Common myeloid progenitor, CD34-positive (primary cell): ENCODE measurements around the gene IMP4.

ENCODE experiments used
- CTCF ChIA-PET: fragments of 350-600 bp; sonication (Branson Sonifier 250); formaldehyde crosslinking; loops from one replicate; lab custom pipeline; 2021; ENCODE audit warnings: antibody characterized with exemption; lab: Charles Lee
- POLR2A ChIA-PET: fragments of 350-600 bp; sonication (Branson Sonifier 250); formaldehyde crosslinking; loops from one replicate; lab custom pipeline; 2021; ENCODE audit warnings: antibody characterized with exemption; lab: Charles Lee
- DNase-seq, 3 donors: peaks; one replicate each; pipeline versions ENCODE4 v3.0.0 to v3.0.0-alpha.2; 2013
- H3K27ac ChIP-seq, 2 experiments: 1 replicate in 1 of 2; 2 replicates in 1 of 2; pipeline ENCODE4 v1.7.0; 2013; ENCODE audit warnings: inconsistent platforms in 2 of 2, low read length in 2 of 2, mild to moderate bottlenecking in 2 of 2, low read depth in 1 of 2, moderate library complexity in 1 of 2; ENCODE audit not compliant: severe bottlenecking in 2 of 2, insufficient read depth in 1 of 2, poor library complexity in 1 of 2
- H3K27me3 ChIP-seq, 5 experiments: replicated peaks in 2 of 5; 1 replicate in 3 of 5; 2 replicates in 2 of 5; pipeline versions ENCODE4 v1.6.1 to v1.7.0; 2013; ENCODE audit warnings: low read length in 4 of 5, mild to moderate bottlenecking in 2 of 5, moderate library complexity in 2 of 5, inconsistent platforms in 1 of 5; ENCODE audit not compliant: insufficient read depth in 5 of 5, control insufficient read depth in 4 of 5
- H3K36me3 ChIP-seq, 4 experiments: 1 replicate in 2 of 4; 2 replicates in 2 of 4; pipeline versions ENCODE4 v1.6.1 to v1.7.0; 2013; ENCODE audit warnings: low read length in 3 of 4, control low read depth in 1 of 4, mild to moderate bottlenecking in 1 of 4; ENCODE audit not compliant: control insufficient read depth in 4 of 4, insufficient read depth in 4 of 4
- H3K4me1 ChIP-seq, 4 experiments: 1 replicate in 3 of 4; 2 replicates in 1 of 4; pipeline versions ENCODE4 v1.6.1 to v1.7.1; 2013; ENCODE audit warnings: low read length in 3 of 4, mild to moderate bottlenecking in 3 of 4, control low read depth in 1 of 4, inconsistent platforms in 1 of 4, moderate library complexity in 1 of 4; ENCODE audit not compliant: control insufficient read depth in 4 of 4, insufficient read depth in 4 of 4; ENCODE audit errors: control extremely low read depth in 1 of 4
- H3K4me3 ChIP-seq, 7 experiments: 1 replicate in 4 of 7; 2 replicates in 3 of 7; pipeline versions ENCODE4 v1.5.1 to v1.7.0; 2013; ENCODE audit warnings: mild to moderate bottlenecking in 7 of 7, low read length in 6 of 7, moderate library complexity in 6 of 7, inconsistent platforms in 2 of 7, low read depth in 2 of 7, control low read depth in 1 of 7; ENCODE audit not compliant: insufficient read depth in 4 of 7, control insufficient read depth in 1 of 7; ENCODE audit errors: extremely low read depth in 1 of 7
- H3K9me3 ChIP-seq, 5 experiments: 1 replicate in 4 of 5; 2 replicates in 1 of 5; pipeline versions ENCODE4 v1.6.1 to v1.7.1; 2013; ENCODE audit warnings: low read length in 4 of 5, mild to moderate bottlenecking in 2 of 5, inconsistent platforms in 1 of 5, low read depth in 1 of 5, moderate library complexity in 1 of 5; ENCODE audit not compliant: control insufficient read depth in 4 of 5, insufficient read depth in 2 of 5; ENCODE audit errors: control extremely low read depth in 1 of 5
- WGBS: methylation state at CpG from one replicate; pipeline ENCODE4 v1.1.5; 2013; ENCODE audit not compliant: insufficient coverage; 5-methylcytosine and 5-hydroxymethylcytosine counted together

Gene IMP4

GRCh38 chr2:130342020-130342532, 621 bp upstream of the IMP4 start:
- H3K36me3 ChIP-seq: peaks cover 10 to 47% (median 40%) of the 10 kb centered on the region in 4 experiments
- ChIA-PET POLR2A (interaction anchor here (0.7 to 1.4 kb wide), 3 partner anchors 9 to 192 kb away, joined by 3 to 6 read pairs (median 4); partner anchors contain the start of genes MZT2B and SMPD4), CTCF (interaction anchor here (0.9 to 2.6 kb wide), 6 partner anchors 8 to 48 kb away, joined by 3 to 11 read pairs (median 6); no protein-coding TSS in a partner anchor)
- H3K27me3 ChIP-seq: no peaks in the 10 kb centered on the region
- peak; percentile 89 to 95 (median 94) for DNase-seq
- 0% methylated on average over 24 of the region's 24 CpGs for WGBS
- peak overlapping the region; percentile 72 to 90 for H3K27ac ChIP-seq
- no peaks in the 10 kb centered on the region for H3K9me3 ChIP-seq
- peak overlapping the region; percentile 83 to 97 (median 93) for H3K4me3 ChIP-seq
- peaks cover 2 to 23% (median 12%) of the 10 kb centered on the region in 4 experiments for H3K4me1 ChIP-seq

GRCh38 chr2:130344578-130344977, 1.9 kb downstream of the IMP4 start:
- ChIA-PET CTCF (interaction anchor here (1.2 to 1.6 kb wide), 2 partner anchors 11 to 29 kb away, joined by 3 to 4 read pairs; no protein-coding TSS in a partner anchor), POLR2A (no interaction called here)
- H3K4me1 ChIP-seq: peaks cover 2 to 18% (median 11%) of the 10 kb centered on the region in 4 experiments

GRCh38 chr2:130345091-130345490, 2.4 kb downstream of the IMP4 start:
- ChIA-PET CTCF (interaction anchor here (1.6 kb wide), 1 partner anchor 11 kb away, joined by 4 read pairs; no protein-coding TSS in a partner anchor), POLR2A (no interaction called here)
- 98% methylated on average over 8 of the region's 13 CpGs for WGBS

More at GRCh38 chr2:130344578-130344977, 1.9 kb downstream of the IMP4 start:
- no peak overlapping the region for H3K27ac ChIP-seq
- H3K9me3 ChIP-seq: no peaks in the 10 kb centered on the region
- DNase-seq: no peak
- H3K4me3 ChIP-seq: no peak overlapping the region
- 100% methylated on average over 1 of the region's 4 CpGs for WGBS
- H3K36me3 ChIP-seq: peaks cover 15 to 50% (median 44%) of the 10 kb centered on the region in 4 experiments
- H3K27me3 ChIP-seq: no peaks in the 10 kb centered on the region

GRCh38 chr2:130345611-130346010, 2.9 kb downstream of the IMP4 start:
- H3K27me3 ChIP-seq: no peaks in the 10 kb centered on the region
- POLR2A ChIA-PET: no interaction called here
- H3K9me3 ChIP-seq: no peaks in the 10 kb centered on the region
- H3K27ac ChIP-seq: no peak overlapping the region
- no peak overlapping the region for H3K4me3 ChIP-seq
- WGBS: 95% methylated on average over 19 of the region's 21 CpGs
- DNase-seq: no peak
- peaks cover 15 to 46% (median 40%) of the 10 kb centered on the region in 4 experiments for H3K36me3 ChIP-seq
- CTCF ChIA-PET: interaction anchor here (1.6 kb wide), 1 partner anchor 12 kb away, joined by 4 read pairs; no protein-coding TSS in a partner anchor
- H3K4me1 ChIP-seq: peaks cover 2 to 18% (median 11%) of the 10 kb centered on the region in 4 experiments

More at GRCh38 chr2:130345091-130345490, 2.4 kb downstream of the IMP4 start:
- no peak overlapping the region for H3K4me3 ChIP-seq
- H3K4me1 ChIP-seq: peaks cover 2 to 18% (median 11%) of the 10 kb centered on the region in 4 experiments
- no peak for DNase-seq
- peaks cover 15 to 47% (median 41%) of the 10 kb centered on the region in 4 experiments for H3K36me3 ChIP-seq
- H3K27ac ChIP-seq: no peak overlapping the region
- H3K9me3 ChIP-seq: no peaks in the 10 kb centered on the region
- no peaks in the 10 kb centered on the region for H3K27me3 ChIP-seq

- no peak for DNase-seq
- POLR2A ChIA-PET: no interaction called here
- Histone ChIP-seq H3K36me3 (peaks cover 15 to 46% (median 39%) of the 10 kb centered on the region in 4 experiments), H3K4me3 (no peak overlapping the region), H3K27ac (no peak overlapping the region), H3K9me3 (no peaks in the 10 kb centered on the region), H3K27me3 (no peaks in the 10 kb centered on the region), H3K4me1 (peaks cover 2 to 13% (median 8%) of the 10 kb centered on the region in 4 experiments)
- WGBS: 98% methylated on average over 24 of the region's 26 CpGs
- CTCF ChIA-PET: no interaction called here
These were observed 3.5 kb downstream of the IMP4 start for GRCh38 chr2:130346041-130346740.

GRCh38 chr2:130346741-130347066, 4.0 kb downstream of the IMP4 start:
- DNase-seq: no peak
- WGBS: 92% methylated on average over 4 of the region's 4 CpGs
- ChIA-PET CTCF (no interaction called here), POLR2A (no interaction called here)
- peaks cover 0 to 9% (median 9%) of the 10 kb centered on the region in 4 experiments for H3K4me1 ChIP-seq
- peaks cover 15 to 46% (median 39%) of the 10 kb centered on the region in 4 experiments for H3K36me3 ChIP-seq
- no peaks in the 10 kb centered on the region for H3K27me3 ChIP-seq
- no peak overlapping the region for H3K27ac ChIP-seq
- H3K4me3 ChIP-seq: no peak overlapping the region
- H3K9me3 ChIP-seq: no peaks in the 10 kb centered on the region
